Activated CD4-positive, alpha-beta T cell treated with anti-CD3 and anti-CD28 coated beads, Interleukin-2, amount 10 ng/mL, durations not matched to agents 7 days and 5 days (primary cell): ENCODE data around the gene IQCK. TPM values are rescaled to one million over a fixed set of nuclear protein-coding genes. Genes with fewer than 3 reads are reported as not detected.

Source experiments
- CTCF ChIA-PET: fragments of 350-600 bp; sonication (Branson Sonifier 250); formaldehyde crosslinking; loops from one replicate; lab custom pipeline; 2021; ENCODE audit warnings: antibody characterized with exemption; lab: Charles Lee
- POLR2A ChIA-PET: fragments of 350-600 bp; sonication (Branson Sonifier 250); formaldehyde crosslinking; loops from one replicate; lab custom pipeline; 2021; ENCODE audit warnings: antibody characterized with exemption; lab: Charles Lee
- DNase-seq: peaks from one replicate; pipeline ENCODE4 v3.0.0-alpha.2; 2020
- H3K27ac Mint-ChIP-seq: one replicate; pipeline ENCODE4 v1.8.0; 2021; ENCODE audit warnings: mild to moderate bottlenecking, moderate library complexity, mixed read lengths
- H3K27me3 Mint-ChIP-seq: one replicate; pipeline ENCODE4 v1.8.0; 2021; ENCODE audit warnings: mixed read lengths
- H3K36me3 Mint-ChIP-seq: one replicate; pipeline ENCODE4 v1.8.0; 2021; ENCODE audit warnings: low read depth, mixed read lengths
- H3K4me1 Mint-ChIP-seq: one replicate; pipeline ENCODE4 v1.8.0; 2021; ENCODE audit warnings: mixed read lengths
- H3K4me3 Mint-ChIP-seq: one replicate; pipeline ENCODE4 v1.8.0; 2021; ENCODE audit warnings: mild to moderate bottlenecking, moderate library complexity, mixed read lengths
- H3K9me3 Mint-ChIP-seq: one replicate; pipeline ENCODE4 v1.8.0; 2021; ENCODE audit warnings: mixed read lengths
- total RNA-seq, 2 experiments: library from RNA; stranded (reverse); gene quantifications; one replicate each; pipeline ENCODE4 v1.2.3, GENCODE V29; 2021

Gene IQCK
- total RNA-seq, 2 experiments from 2014 or later, result 1.1 to 1.5 TPM

DNA sequence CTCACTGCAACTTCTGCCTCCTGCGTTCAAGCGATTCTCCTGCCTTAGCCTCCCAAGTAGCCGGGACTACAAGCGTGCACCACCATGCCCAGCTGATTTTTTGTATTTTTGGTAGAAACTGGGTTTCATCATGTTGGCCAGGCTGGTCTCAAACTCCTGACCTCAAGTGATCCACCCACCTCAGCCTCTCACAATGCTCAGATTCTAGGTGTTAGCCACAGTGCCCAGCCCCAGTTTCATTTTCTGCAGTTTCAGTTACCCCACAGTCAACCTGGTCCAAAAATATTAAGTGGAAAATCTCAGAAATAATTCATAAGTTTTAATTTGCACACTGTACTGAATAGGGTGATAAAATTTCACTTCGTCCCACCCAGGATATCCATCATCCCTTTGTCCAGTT, 28.7 kb upstream of the IQCK start:
- no peaks in the 10 kb centered on the region for H3K27me3 Mint-ChIP-seq
- ChIA-PET POLR2A (no interaction called here), CTCF (interaction anchor here (0.6 kb wide), 1 partner anchor 26 kb away, joined by 3 read pairs; no protein-coding TSS in a partner anchor)
- peaks cover 32% of the 10 kb centered on the region for H3K4me1 Mint-ChIP-seq
- peaks cover 38% of the 10 kb centered on the region for H3K36me3 Mint-ChIP-seq
- H3K27ac Mint-ChIP-seq, result peak overlapping the region; percentile 31
- H3K9me3 Mint-ChIP-seq, result peaks cover 3% of the 10 kb centered on the region
- DNase-seq, result no peak
- no peak overlapping the region for H3K4me3 Mint-ChIP-seq

DNA sequence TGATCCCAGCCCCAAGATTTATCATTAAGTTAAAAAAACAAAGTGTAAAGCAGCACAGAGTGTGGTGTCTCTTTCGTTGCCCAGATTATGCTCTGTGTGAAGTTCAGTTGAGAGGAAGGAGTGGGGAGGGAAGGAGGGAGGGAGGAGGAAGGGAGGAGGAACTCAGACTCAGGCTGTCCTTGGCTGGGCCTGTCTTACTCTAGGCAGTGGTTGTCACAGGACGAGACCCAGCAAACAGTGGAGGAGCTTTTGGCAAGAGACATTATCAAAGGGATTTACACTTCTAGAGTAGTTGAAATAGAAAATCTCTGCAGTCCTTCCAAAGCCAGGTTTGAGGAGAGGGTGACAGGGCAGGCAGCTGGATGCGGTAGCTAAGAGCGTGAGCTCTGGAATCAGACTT, 27.9 kb upstream of the IQCK start:
- H3K4me3 Mint-ChIP-seq, result no peak overlapping the region
- POLR2A ChIA-PET, result no interaction called here

DNA sequence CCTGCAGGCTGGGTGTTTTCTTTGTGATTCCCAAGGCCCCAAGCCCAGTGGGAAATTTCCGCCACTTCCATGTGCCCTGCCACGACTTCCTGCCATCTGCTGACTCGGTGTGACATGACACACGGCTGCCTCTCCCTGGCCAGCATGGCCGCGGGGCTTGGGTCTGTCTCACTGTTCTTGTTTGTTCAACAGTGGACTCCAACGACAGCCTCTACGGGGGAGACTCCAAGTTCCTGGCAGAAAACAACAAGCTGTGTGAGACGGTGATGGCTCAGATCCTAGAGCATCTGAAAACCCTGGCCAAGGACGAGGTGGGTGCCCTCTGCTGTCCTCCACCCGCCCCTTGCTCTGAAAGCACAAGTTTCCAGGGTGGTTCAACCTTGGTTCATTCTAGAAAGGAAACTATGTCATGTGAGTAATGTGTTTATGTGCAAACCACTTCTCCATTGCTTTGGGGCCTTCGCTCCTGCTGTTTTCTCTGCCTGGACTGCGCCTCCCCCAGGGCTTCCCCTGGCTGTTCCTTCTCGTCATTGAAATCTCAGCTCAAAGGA, 26.8 kb upstream of the IQCK start:
- Mint-ChIP-seq H3K9me3 (no peaks in the 10 kb centered on the region), H3K4me3 (no peak overlapping the region), H3K36me3 (peaks cover 33% of the 10 kb centered on the region), H3K4me1 (peaks cover 42% of the 10 kb centered on the region), H3K27ac (peak overlapping the region; percentile 42), H3K27me3 (no peaks in the 10 kb centered on the region)
- ChIA-PET CTCF (interaction anchor here (0.7 to 1.0 kb wide), 2 partner anchors 10 to 91 kb away, joined by 3 to 9 read pairs; no protein-coding TSS in a partner anchor), POLR2A (no interaction called here)
- no peak for DNase-seq

More for the DNA sequence above, 27.9 kb upstream of the IQCK start:
- Mint-ChIP-seq H3K27ac (peak overlapping the region; percentile 77), H3K4me1 (peaks cover 34% of the 10 kb centered on the region), H3K27me3 (no peaks in the 10 kb centered on the region), H3K36me3 (peaks cover 34% of the 10 kb centered on the region), H3K9me3 (no peaks in the 10 kb centered on the region)
- CTCF ChIA-PET, result no interaction called here
- DNase-seq, result no peak

DNA sequence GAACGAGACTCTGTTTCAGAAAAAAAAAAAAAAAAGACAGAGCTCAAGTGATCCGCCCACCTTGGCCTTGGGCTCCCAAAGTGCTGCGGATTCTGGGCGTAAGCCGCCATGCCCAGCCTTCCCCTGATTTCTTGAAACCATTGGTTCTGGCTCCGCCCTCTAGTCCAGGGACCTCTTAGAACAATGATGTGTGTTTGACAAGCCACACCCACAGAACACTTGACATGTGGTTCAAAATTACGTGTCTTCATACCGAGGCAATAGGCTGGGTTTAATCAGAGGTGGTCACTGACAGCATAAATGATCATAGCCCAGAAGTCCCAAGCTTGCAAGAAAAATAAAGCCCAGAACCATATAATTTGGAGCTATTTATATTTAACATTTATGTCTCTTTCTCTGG, 23.1 kb upstream of the IQCK start:
- Mint-ChIP-seq H3K4me3 (no peak overlapping the region), H3K27ac (peak overlapping the region; percentile 1)
- DNase-seq, result no peak

DNA sequence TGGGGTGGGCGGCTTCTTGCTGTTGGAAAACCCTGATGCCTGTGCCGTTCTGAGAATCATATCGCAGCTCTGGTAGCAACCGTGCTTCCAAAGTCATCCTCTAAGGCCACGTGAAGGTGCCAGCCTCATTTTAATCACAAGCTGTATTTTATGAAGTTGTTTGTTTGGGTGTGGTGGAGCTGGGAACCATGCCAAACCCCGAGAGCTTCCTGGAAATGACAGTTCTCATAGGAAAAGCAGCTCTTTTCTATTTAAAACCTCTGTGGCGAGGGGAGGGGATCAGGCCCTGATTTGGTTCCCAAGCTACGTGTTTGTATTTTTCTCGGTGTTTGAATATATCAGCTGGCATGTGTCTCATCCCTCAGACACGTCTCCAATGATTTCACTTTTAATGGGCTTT, 21.7 kb upstream of the IQCK start:
- peak; percentile 61 for DNase-seq
- peak overlapping the region; percentile 76 for H3K27ac Mint-ChIP-seq
- peak overlapping the region; percentile 3 for H3K4me3 Mint-ChIP-seq
- POLR2A ChIA-PET, result interaction anchor here (0.6 kb wide), 1 partner anchor 9 kb away, joined by 3 read pairs; no protein-coding TSS in a partner anchor
- peaks cover 42% of the 10 kb centered on the region for H3K4me1 Mint-ChIP-seq
- no peaks in the 10 kb centered on the region for H3K9me3 Mint-ChIP-seq
- H3K36me3 Mint-ChIP-seq, result peaks cover 51% of the 10 kb centered on the region
- CTCF ChIA-PET, result interaction anchor here (0.5 to 1.6 kb wide), 6 partner anchors 9 to 628 kb away, joined by 3 to 5 read pairs (median 4); no protein-coding TSS in a partner anchor
- no peaks in the 10 kb centered on the region for H3K27me3 Mint-ChIP-seq

More for the DNA sequence above, 23.1 kb upstream of the IQCK start:
- H3K9me3 Mint-ChIP-seq, result no peaks in the 10 kb centered on the region
- peaks cover 52% of the 10 kb centered on the region for H3K4me1 Mint-ChIP-seq
- CTCF ChIA-PET, result interaction anchor here (0.7 to 1.8 kb wide), 3 partner anchors 11 to 1872 kb away, joined by 3 to 6 read pairs (median 5); no protein-coding TSS in a partner anchor
- POLR2A ChIA-PET, result no interaction called here
- peaks cover 38% of the 10 kb centered on the region for H3K36me3 Mint-ChIP-seq
- H3K27me3 Mint-ChIP-seq, result no peaks in the 10 kb centered on the region

DNA sequence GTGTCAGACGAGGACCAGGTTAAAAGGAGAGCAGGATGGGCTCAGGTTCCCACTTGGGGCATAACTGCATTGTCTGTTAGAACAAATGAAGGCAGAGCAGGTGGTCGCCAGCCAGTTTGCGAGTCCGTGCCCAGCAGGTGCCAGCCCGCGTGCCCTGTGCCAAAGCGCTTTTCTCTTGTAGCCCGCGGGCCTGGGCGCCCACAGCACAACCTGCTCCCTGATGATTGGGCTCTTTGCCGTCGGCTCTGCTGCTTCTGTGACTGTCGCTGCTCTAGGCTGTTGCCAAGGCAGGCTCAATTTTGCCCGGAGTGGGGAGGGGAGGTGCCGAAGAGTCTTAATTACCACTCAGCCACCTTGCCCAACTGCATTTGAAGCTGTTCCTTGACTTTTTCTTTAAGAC, 21.1 kb upstream of the IQCK start:
- no peaks in the 10 kb centered on the region for H3K9me3 Mint-ChIP-seq
- H3K4me1 Mint-ChIP-seq, result peaks cover 39% of the 10 kb centered on the region
- peaks cover 53% of the 10 kb centered on the region for H3K36me3 Mint-ChIP-seq
- no peak for DNase-seq
- H3K27me3 Mint-ChIP-seq, result no peaks in the 10 kb centered on the region
- H3K4me3 Mint-ChIP-seq, result no peak overlapping the region
- peak overlapping the region; percentile 76 for H3K27ac Mint-ChIP-seq
- POLR2A ChIA-PET, result interaction anchor here (0.6 kb wide), 1 partner anchor 8 kb away, joined by 3 read pairs; no protein-coding TSS in a partner anchor
- CTCF ChIA-PET, result interaction anchor here (1.0 to 1.4 kb wide), 4 partner anchors 8 to 72 kb away, joined by 3 to 5 read pairs (median 4); no protein-coding TSS in a partner anchor

DNA sequence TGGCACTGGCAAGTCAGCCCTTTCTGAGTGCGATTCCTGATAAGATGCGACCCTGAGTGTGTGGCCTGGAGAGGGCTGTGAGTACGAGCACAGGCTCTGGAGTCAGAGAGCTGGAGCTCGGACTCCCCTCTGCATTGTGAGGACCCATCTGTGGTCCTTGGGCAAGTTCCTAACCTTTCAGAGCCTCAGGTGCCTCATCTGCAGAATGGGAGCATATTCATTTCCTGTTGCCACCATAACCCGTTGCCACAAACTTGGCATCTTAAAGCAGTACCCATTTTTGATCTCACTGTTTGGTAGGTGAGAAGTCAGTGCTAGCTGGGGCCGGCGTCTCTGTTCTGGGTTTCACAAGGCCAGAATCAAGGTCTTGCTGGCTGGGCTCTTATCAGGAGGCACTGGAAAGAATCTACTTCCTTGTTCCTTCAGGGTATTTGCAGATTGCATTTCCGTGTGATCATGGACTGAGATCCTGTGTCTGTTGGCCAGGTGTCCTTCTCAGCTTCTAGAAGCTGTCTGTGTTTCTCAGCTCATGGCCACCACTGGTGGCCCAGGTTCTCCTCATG, 20.2 kb upstream of the IQCK start:
- Mint-ChIP-seq H3K4me3 (no peak overlapping the region), H3K9me3 (no peaks in the 10 kb centered on the region), H3K27me3 (no peaks in the 10 kb centered on the region), H3K36me3 (peaks cover 55% of the 10 kb centered on the region), H3K27ac (peak overlapping the region; percentile 76), H3K4me1 (peaks cover 39% of the 10 kb centered on the region)
- DNase-seq, result no peak
- CTCF ChIA-PET, result interaction anchor here (1.3 kb wide), 1 partner anchor 71 kb away, joined by 3 read pairs; no protein-coding TSS in a partner anchor
- POLR2A ChIA-PET, result no interaction called here

DNA sequence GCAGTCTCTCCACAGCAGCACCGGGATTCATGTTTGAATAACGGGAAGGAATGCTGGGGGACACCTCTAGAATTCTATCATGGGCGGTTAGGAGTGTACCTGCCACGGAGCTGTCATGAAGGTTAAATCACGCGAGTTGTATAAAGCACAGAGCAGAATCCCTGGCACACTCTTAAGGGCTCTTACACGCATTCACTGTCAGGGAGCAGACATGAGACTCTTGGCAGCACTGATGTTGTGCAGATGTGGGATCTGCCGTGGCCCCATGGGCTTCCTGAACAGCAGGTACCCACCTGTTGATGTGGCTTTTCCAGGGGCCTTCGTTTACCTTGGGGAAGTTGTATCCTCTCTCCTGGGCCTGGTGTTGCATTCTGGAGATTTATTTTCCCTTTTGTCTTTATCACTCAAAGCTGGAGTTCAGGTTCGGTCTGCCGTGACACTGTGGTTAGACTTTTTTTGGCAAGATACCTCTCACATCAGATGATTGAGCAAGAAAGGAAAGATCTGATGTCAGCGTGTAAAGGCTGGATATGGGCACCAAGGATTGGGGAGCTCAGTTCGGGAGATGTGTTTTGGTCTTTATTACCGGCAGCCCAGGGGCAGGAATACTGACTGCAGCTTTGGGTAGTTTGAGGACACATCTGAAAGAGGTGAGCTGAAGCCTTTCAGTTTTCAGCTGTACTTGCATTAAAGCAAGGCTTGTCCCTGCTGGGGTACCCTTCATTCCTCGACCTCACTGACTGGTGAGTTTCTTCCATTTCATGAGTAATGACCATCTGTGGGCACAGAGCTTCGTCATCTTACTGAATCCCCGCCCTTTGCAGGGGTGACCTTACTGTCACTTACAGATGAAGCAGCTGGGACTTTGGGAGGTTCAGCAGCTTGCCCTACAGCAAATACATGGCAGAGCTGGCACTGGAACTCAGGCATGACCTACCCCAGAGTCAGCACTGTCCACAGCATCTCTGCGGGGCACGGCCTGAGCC, 19.3 kb upstream of the IQCK start:
- POLR2A ChIA-PET, result no interaction called here
- DNase-seq, result no peak
- Mint-ChIP-seq H3K27me3 (no peaks in the 10 kb centered on the region), H3K4me3 (no peak overlapping the region), H3K4me1 (peaks cover 39% of the 10 kb centered on the region), H3K27ac (peak overlapping the region; percentile 39), H3K9me3 (no peaks in the 10 kb centered on the region), H3K36me3 (peaks cover 61% of the 10 kb centered on the region)
- CTCF ChIA-PET, result interaction anchor here (1.1 to 1.4 kb wide), 2 partner anchors 10 to 12 kb away, joined by 3 read pairs; no protein-coding TSS in a partner anchor

DNA sequence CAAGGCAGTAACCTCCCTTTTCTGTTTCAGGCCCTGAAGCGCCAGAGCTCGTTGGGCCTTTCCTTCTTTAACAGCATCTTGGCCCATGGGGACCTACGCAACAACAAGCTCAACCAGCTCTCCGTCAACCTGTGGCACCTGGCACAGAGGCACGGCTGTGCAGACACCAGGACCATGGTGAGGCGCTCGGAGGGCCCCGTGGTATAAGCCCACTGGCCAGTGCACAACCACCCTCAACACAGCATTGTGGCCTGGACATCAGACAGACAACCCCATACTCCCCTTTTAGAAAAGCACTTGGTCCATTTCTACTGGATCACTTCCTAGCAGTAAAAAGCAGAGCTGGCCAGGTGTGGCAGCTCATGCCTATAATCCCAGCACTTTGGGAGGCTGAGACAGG, 18.6 kb upstream of the IQCK start:
- CTCF ChIA-PET, result interaction anchor here (1.1 to 1.4 kb wide), 2 partner anchors 11 kb away, joined by 3 read pairs; no protein-coding TSS in a partner anchor
- no peak overlapping the region for H3K4me3 Mint-ChIP-seq

DNA sequence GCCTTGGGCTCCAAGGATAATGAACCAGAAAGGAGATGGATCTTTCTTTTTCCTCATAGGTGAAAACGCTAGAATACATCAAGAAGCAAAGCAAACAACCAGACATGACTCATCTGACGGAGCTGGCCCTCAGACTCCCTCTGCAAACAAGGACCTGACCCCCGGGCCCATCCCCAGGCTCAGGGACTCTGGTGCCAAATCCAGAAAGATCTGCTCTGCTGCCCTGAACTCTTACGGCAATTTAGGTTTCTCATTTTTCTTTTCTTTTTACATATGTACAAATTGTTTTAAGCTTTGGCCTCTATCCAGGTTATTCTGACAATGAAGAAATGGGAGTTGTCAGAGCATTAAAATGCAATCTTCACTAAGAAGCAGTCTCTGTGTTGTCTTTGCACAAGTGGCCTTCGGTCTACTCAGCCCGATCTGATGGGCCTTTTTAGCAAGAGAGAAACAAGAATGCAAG, 17.7 kb upstream of the IQCK start:
- DNase-seq, result no peak
- Mint-ChIP-seq H3K27me3 (no peaks in the 10 kb centered on the region), H3K4me1 (peaks cover 35% of the 10 kb centered on the region), H3K27ac (peak overlapping the region; percentile 11), H3K4me3 (no peak overlapping the region), H3K36me3 (peaks cover 66% of the 10 kb centered on the region), H3K9me3 (no peaks in the 10 kb centered on the region)
- ChIA-PET CTCF (interaction anchor here (1.3 to 1.4 kb wide), 2 partner anchors 10 to 207 kb away, joined by 3 read pairs; no protein-coding TSS in a partner anchor), POLR2A (interaction anchor here (0.6 kb wide), 1 partner anchor 588 kb away, joined by 4 read pairs; no protein-coding TSS in a partner anchor)

More for the DNA sequence above, 18.6 kb upstream of the IQCK start:
- no peak for DNase-seq
- Mint-ChIP-seq H3K27ac (no peak overlapping the region), H3K9me3 (no peaks in the 10 kb centered on the region), H3K4me1 (peaks cover 39% of the 10 kb centered on the region), H3K27me3 (no peaks in the 10 kb centered on the region), H3K36me3 (peaks cover 64% of the 10 kb centered on the region)
- POLR2A ChIA-PET, result no interaction called here

DNA sequence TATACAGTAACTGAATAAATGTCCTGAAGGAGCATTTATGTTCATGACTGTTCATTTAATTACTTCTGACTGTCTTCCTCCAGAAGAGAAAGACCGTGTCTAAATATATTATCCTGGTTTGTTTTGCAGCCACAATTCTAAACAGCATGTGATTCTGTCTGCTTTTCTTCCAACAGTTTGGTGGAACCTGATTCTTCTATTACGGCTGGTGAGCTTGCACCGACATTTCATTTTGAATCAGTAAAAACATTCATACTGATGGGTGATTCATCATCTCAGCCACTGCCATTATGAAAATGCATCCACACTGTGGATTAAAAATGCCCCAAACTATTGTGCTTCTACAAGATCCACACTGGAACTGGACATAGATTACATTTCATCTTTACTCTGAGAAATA, 17.0 kb upstream of the IQCK start:
- H3K4me3 Mint-ChIP-seq, result no peak overlapping the region
- H3K27me3 Mint-ChIP-seq, result no peaks in the 10 kb centered on the region
- H3K9me3 Mint-ChIP-seq, result no peaks in the 10 kb centered on the region
- ChIA-PET POLR2A (interaction anchor here (0.6 kb wide), 1 partner anchor 589 kb away, joined by 4 read pairs; no protein-coding TSS in a partner anchor), CTCF (interaction anchor here (1.3 kb wide), 1 partner anchor 206 kb away, joined by 3 read pairs; no protein-coding TSS in a partner anchor)
- H3K4me1 Mint-ChIP-seq, result peaks cover 30% of the 10 kb centered on the region
- H3K27ac Mint-ChIP-seq, result no peak overlapping the region
- no peak for DNase-seq
- H3K36me3 Mint-ChIP-seq, result peaks cover 70% of the 10 kb centered on the region
